Stimulated activated CD8-positive, alpha-beta memory T cell treated with anti-CD3 and anti-CD28 coated beads, Interleukin-7, amount 100 ng/mL, for 1 hour (primary cell): ENCODE data around the gene MLC1.
"Not testable (repeated sequence)": the region's sequence is repeated elsewhere in the genome, so short reads cannot be mapped to it uniquely, and the experiment has no call there.

Experiments used
- DNase-seq, 2 donors: peaks; one replicate each; pipeline ENCODE4 v3.0.0-alpha.2; 2020; ENCODE audit warnings: low read depth in 2 of 2

The MLC1 gene

DNA sequence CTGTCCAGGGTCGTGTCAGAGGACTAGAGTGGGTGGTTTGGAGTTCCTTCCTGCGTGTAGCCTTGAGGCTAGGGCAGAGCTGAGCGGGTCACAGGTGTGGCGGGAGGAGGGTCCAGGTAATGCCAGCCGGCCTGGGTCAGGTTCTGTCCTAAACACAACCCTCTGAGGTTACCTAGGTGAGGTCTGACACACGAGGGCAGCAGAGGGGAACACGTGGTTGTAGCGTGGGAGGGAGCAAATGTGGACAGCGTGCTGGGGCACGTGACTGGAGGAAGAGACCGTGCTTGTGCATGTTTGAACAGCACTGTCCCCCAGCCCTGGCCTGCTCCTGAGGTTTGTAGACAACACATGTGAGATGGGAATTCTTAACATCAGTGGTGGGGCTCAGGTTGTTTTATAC lies 17.7 kb upstream of the MLC1 start:
- no peak for DNase-seq

DNA sequence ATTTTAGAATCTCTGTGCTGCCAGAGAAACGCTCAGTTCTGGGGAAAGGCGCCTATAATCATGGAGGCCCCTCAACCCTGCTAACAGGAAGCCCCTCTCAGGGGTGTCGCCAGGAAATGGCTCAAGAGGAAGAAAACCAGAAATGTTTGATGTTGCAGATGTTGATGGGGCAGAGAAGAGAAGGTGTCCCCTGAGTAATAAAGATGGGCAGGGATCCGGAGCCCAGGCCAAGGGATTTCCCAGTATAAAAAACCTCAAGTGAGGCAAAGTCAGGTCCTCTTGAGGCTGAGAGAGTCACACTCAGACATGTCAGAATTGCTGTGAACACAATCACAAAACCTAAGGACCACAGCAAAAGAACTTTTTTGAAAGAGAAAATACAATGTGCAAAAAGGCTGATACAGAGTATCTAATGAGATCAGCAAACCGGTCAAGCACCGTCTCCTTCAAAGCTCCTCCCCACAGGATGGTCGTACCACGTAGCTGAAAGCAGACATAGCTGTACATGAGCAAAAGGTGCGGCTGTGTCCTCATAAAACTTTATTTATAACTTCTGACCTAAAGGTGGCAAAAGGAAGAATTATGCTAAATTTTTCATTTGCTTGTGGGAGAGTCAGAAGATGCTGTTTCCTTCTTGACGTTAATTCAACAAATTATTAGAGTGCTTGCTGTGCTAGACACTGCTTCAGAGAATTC lies 16.8 kb upstream of the MLC1 start:
- no peak for DNase-seq

DNA sequence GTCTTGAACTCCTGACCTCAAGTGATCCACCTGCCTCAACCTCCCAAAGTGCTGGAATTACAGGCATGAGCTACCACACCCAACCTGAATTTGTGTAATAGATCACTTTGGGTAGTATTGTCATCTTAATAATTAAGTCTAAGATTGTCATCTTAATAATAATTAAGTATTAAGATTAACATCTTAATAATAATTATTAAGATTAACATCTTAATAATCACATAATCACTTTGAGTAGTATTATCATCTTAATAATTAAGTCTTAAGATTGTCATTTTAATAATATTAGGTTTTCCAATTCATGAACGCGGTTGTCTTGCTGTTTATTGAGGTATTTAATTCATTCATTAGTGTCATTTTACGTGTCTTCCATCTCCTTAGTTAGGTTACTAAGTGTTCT lies 12.8 kb upstream of the MLC1 start:
- no peak for DNase-seq

DNA sequence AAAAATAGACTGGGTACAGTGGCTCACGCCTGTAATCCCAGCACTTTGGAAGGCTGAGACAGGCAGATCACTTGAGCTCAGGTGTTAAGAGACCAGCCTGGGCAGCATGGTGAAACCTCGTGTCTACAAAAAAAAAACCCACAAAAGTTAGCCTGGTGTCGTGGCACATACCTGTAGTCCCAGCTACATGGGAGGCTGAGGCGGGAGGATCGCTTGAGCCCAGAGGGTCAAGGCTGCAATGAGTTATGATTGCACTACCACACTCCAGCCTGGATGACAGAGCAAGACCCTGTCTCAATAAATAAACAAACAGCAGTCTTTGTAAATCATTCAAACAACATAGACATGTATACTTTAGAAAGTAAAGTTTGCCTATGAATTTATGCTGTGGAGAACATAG lies 7.1 kb upstream of the MLC1 start:
- no peak for DNase-seq

DNA sequence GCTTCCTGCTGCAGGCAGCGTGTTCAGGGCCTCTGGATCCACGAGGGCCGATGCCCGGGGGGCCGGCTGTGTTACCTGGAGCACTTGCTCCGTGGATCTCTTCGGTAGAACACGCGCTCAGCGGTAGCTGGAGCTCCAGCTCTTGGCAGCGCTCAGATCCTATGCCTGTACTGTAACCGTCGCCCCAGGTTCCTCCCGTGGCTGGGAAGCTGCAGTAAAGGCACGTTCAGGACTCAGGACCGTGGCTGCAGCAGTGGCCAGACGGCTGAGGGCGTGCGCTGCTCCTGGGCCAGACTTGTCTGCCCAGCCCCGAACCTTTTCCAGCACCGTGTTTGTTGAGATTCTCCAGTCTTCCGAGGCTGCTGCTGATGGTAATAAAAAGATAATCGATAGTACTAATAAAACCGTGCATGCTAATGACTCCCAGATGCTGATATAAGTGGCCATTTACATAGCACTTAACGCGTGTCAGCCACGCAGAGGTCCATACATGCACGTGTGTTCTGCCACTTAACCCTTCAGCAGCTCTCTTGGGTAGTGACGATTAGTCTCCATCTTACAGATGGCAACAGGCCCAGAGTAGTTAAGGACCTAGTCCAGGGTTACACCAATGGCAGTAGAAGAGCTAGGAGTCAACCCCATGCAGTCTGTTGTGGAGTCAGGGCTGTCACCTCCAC lies 6.0 kb upstream of the MLC1 start:
- DNase-seq = no peak

DNA sequence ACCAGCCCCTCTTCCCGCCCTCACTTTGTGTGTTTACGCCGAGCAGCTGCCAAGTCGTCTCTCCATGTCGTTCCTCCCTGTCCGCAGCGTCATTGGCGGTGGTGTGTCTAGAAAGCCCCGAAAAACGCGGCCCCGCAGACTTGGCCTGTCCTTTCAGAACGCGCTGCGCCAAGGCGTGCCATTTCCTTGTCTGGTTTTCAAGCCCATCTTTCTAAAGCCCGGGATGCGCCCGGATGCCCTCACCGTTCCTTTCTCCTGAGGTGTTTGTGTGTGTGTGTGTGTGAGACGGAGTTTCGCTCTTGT lies 5.1 kb upstream of the MLC1 start:
- DNase-seq = no peak

DNA sequence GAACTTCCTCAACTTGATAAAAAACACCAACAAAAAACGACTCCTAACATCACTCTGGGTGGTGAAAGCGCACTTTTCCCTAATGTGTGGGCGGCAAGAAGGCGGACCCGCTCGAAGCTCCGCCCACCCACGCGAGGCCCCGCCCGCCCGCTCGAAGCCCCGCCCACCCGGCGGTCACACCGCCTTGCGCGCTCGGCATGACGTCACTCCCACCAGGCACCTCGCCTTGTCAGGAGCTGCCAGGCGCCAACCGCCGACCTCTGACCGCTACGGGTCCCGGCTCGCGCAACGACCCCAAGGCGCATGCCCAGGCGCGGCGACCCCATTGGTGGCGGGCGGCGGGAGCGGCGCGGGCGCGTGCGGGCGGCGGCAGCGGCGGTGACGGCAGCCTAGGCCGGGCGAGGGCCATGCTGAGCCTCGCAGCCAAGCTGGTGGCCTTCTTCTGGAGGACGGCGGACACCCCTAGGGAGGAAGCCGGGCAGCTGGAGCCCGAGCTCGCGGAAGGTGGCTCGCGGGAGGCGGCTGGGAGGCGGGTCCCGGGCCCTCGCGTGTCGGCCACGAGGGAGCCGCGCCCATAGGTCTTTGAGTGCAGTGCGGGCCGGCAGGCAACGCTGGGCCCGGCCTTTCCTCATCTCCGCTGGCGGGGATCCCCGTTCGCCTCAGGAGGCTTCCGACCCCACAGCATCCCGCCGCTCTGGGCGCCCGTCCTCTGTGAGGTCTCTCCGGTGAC lies 4.6 kb upstream of the MLC1 start, which contains the start of gene MOV10L1:
Gene MOV10L1, plus strand, starts transcription at position 325 of the 730 bp plus-strand sequence. Its CDS starts 83 bp downstream, at position 408.
- DNase-seq = no peak

DNA sequence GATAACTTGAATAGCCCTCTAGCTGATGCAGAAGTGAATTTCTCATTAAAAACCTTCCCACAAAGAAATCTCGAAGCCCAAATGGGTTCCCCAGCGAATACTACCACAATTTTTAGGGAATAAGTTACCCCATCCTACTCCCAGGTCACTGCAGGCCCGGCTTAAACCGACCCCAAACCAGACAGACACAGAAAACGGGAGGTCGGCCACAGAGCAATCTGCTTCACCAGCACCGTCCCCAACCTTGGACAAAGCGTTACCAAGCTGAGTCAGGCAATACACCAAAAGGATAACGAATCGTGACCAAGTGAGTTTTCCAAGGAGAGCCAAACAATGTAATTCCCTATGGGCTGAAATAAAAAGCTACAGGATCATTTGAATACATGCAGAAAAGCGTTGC lies 4.0 kb upstream of the MLC1 start:
- DNase-seq = no peak

DNA sequence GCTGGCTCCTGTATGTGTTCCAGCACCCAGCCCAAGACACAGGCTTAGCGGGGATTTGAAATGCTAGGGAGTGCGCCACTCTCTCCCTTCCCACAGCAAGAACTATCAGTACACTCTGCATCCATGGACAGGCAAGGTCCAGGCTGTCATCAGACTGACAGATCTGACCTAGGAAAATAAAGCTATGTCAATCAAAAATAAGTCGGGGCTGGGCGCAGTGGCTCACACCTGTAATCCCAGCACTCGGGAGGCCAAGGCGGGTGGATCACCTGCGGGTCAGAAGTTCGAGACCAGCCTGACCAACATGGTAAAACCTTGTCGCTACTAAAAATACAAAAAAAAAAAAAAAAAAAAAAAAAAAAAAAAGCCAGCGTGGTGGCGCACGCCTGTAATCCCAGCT lies 2.9 kb upstream of the MLC1 start:
- no peak for DNase-seq

DNA sequence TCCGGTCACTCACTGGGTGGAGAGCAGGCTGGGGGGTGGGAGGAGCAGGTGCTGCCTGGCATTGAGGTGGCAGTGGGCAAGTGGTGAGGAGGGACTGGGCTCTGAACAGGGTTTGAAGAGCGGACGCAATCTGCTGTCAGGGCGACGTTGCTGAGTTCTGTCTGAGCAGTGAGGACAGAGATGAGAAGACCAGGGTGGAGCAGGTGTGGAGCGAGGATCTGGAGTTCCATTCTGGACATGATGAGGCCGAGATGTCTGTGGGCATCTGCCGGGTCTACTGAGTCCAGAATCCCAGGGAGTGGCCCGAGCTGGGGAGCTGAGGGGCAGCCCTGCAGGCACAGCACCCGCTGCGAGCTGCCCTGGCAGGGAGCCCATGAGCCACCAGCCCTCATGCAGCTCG lies 2.4 kb upstream of the MLC1 start:
- no peak for DNase-seq

DNA sequence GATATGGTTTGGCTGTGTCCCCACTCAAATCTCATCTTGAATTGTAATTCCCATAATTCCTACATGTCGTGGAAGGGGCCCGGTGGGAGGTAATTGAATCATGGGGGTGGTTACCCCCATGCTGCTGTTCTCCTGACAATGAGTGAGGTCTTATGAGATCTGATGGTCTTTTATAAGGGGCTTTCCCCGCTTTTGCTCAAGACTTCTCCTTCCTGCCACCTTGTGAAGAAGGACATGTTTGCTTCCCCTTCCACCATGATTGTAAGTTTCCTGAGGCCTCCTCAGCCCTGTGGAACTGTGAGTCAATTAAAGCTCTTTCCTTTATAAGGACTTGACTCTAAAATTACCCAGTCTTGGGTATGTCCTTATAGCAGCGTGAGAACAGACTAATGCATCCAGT lies 1.7 kb upstream of the MLC1 start:
- DNase-seq = not testable (repeated sequence)

DNA sequence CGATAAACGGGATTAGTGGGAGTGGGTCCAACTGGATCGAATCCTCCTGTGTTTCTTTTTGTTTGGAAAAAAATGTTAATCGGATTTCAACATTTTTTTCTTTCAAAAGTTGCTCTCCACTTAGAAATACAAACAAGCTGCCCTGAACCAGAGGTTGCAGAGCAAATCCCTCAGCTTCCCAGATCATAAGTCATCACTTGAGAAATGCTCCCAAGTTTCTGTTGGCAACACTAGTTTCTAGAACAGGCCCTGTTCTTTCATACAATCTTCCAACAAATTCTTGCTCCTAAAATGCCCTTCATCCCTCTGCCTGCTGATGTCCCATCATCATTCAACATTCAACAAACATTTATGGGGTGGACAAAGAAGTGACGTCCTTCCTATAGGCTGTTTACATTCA lies 1.3 kb upstream of the MLC1 start:
- DNase-seq = no peak

DNA sequence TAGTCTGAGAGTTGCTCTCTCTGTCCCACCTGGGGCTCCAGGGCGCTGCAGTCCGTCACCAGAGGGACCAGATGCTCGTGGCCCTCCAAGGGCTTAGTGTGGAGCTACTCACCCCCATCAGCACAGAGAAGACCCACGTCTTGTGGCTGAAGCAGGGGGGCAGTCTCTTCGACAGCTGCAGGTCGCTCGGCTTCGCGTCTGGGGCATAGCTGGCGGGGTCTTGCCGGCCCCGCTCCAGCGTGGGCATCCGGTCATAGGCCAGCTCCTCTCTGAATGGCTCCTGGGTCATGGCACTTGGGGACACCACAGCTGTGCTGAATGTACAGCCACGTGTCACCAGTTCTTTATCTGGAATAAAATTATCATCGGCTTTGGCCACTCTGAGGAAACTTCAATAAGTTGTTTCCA lies 608 bp downstream of the MLC1 start:
- DNase-seq = no peak

DNA sequence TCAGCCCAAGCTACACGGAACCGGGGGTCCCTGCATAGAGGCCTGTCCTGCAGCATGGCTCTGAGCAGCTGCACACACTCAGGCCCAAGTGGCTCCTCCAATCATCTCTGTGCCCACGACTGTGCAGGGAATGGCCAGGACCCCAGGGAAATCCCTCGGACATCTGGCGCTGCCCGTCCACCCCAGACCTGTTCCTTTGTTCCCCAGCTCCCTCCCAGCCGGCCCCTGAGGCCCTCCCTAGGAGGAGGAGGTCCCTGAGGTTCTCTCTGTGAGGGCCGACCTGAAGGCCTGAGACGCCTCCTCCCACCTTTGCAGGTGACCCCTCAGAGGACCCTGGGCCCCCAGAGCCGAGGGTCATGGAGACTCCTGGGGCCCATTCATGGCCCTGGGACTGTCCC lies 1.1 kb downstream of the MLC1 start:
- DNase-seq = no peak

DNA sequence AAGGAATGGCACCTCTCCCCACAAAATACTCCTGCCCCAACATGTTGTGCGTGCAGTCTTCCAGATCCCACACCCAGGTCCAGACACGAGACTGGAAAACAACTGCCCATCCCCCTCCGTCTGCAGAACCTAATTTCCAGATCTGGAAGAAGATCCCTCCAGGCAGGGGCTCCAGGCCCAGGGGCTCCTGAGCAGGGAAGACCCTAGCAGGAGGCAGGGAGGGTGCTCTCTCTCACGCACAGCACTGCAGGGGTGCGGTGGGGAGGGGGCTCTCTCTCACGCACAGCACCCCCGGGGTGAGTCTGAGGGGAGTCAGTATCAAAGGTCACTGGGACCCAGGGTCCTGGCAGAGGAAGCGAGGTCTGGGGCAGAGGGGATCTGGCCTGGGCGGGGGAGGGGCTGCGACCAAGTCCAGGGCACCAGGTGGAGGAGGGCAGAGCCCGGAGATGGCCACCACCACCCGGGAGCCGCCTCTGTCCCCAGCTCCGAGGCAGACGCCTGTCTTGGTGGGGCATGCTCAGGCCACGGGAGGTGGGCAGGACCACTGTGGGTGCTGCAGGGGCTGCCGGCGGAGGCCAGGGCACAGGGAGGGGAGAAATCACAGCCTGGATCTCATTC lies 1.7 kb downstream of the MLC1 start:
- no peak for DNase-seq

DNA sequence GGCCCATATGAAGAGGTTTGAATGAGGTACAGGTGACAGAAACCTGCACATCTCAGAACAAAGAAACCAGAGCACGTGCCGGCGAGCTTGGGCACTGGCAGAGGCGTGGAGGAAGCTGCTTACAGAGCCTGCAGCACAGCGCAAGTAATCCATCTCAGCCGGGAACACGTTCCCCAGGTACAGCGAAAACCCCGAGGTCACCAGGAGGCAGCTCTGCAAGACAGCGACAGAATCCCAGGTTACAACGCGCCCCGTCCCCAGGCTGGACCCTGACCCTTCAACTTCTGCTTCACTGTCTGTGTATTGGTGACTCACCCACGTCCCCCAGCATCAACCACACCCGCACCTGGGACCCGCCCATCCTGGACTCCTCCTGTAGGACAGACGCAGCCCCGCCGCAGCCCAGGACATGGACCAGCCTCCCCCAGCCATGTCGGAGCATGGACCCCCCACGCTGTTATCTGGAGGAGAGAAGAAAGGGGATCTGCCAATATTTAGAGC lies 2.2 kb downstream of the MLC1 start:
- DNase-seq = no peak

DNA sequence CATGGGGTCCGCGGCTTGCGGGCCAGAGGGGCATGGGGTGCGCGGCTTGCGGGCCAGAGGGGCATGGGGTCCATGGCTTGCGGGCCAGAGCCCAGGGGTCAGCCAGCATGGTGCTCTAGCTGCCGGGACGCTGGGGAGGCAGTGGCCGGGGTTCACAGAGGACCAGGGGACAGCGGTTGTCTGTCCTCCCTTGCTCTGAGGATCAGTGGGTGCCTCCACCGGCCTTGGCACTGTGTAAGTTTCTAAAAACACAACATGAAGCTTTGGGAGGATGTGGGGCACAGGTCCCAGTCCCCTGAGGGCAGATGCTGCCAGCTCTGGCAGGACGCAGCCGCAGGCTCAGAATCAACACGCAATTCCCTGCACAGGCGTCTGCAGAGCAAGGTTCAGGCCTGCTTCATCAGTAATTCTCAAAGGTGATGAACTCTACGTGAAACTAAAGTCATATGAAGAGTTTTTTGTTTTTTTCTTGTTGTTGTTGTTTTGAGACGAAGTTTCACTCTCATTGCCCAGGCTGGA lies 3.0 kb downstream of the MLC1 start:
- DNase-seq = no peak

DNA sequence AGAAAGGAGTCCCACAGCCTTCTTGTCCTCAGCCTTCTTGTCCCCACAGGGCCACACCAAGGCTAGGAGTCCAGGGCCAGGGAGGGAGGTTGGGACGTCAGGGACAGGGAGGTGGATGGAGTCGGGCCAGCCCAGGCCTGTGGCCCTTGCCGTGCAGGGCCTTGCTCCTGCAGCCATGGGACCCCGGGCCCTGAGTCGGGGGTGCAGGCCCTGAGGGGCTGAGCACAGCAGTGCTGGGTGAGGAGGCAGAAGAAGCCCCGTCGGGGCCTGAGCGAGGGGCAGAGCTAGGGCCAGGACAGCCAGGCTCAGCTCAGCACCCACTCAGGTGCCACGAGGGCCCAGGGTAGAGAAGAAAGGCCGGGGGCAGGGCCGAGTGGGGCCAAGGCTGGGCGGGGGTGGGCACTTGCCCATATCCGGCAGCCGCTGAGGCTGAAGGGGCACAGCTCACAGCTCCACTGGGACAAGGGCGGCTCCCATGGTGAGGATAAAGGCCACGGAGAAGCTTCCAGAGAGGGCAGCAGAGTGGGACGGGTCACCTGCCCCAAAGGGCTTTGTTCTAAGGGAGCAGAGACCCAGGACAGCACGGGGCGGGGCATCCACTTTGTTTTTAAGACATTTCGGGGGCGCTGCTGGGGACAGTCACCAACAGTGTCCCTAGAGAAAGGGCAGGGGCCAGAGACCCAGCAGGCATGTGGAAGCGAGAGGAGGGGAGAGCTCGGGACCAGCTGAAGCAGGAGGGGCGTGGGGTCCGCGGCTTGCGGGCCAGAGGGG lies 3.6 kb downstream of the MLC1 start:
- no peak for DNase-seq

DNA sequence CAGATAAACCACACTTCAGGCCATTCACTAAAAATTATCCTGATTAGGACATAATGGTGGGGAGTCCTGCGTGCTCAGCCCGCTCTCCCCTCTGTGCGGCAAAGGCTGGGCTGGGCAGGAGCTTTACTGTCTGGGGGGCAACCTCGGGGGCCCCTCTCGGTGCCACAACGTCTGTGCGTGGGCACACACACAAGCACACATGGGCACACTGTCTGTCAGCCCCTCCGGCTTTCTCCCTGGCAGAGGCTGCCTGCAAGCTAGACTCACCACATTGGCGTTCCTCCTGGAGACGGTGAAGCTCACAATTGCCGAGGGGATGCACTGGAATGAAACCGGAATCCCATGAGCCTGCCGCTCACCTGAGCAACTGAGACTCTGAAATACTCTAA lies 5.2 kb downstream of the MLC1 start:
- no peak for DNase-seq

DNA sequence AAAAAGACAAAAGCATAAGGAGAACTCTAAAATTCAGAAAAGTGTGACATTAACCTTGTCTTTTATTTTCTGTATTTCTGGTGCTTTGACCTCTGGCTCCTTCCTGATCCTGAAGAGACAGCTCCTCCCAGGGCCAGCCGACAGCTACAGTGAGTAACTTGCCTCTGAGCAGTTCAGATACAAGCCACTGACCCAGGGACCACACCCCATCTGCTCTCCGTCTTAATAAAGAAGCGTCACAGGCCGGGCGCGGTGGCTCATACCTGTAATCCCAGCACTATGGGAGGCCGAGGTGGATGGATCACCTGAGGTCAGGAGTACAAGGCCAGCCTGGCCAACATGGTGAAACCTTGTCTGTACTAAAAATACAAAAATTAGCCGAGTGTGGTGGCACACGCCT lies 6.5 kb downstream of the MLC1 start:
- DNase-seq = no peak

DNA sequence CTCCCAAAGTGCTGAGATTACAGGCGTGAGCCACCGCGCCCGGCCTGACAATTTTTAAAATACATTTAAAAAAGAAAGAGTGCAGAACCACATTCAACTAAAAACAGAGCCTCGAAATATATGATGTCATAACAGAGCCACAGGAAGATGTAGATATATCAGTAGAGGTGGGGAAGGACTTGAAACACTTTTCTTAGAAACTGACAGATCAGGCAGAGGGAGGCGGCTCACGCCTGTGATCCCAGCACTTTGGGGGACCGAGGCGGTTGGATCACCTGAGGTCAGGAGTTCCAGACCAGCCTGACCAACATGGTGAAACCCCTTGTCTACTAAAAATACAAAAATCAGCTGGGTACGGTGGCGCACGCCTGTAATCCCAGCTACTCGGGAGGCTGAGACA lies 7.0 kb downstream of the MLC1 start:
- no peak for DNase-seq
